Left lung (tissue), 10 donors: ENCODE results near the gene SH3RF1. TPM values are rescaled to one million over a fixed set of nuclear protein-coding genes. Genes with fewer than 3 reads are reported as not detected.
A peak's percentile ranks its signal among the peaks of the same experiment; 100 is the strongest.

Experiments
- ATAC-seq: fragments of 200-7000 bp; cut with Tn5 transposase; one replicate; pipeline ENCODE4 v1.9.1; 2020; ENCODE audit warnings: moderate library complexity
- DNase-seq, 4 donors: peaks; one replicate each; pipeline ENCODE4 v3.0.0-alpha.2; 2013 to 2020
- H3K27ac ChIP-seq, 2 donors: fragments of 200-600 bp; sonication (generic) in 1 of 2; one replicate each; pipeline versions ENCODE4 v1.5.0 to v1.8.0; 2020 to 2021
- H3K27me3 ChIP-seq, 2 donors: fragments of 200-600 bp; sonication (generic) in 1 of 2; one replicate each; pipeline versions ENCODE4 v1.5.0 to v1.8.0; 2020 to 2021
- H3K36me3 ChIP-seq, 2 donors: fragments of 200-600 bp; sonication (generic) in 1 of 2; one replicate each; pipeline versions ENCODE4 v1.5.0 to v1.8.0; 2020 to 2021
- H3K4me1 ChIP-seq, 2 donors: fragments of 200-600 bp; one replicate each; pipeline ENCODE4 v1.8.0; 2021
- H3K4me3 ChIP-seq, 2 donors: fragments of 200-600 bp; sonication (generic) in 1 of 2; one replicate each; pipeline versions ENCODE4 v1.5.0 to v1.8.0; 2020 to 2021; ENCODE audit warnings: mild to moderate bottlenecking in 1 of 2
- H3K9me3 ChIP-seq, 2 donors: fragments of 200-600 bp; sonication (generic) in 1 of 2; one replicate each; pipeline versions ENCODE4 v1.5.0 to v1.8.0; 2020 to 2021
- intact Hi-C, 2 donors: fragments of 100-400 bp; cut with DNase I; formaldehyde crosslinking; loops; one replicate each; pipeline versions ENCODE4 v1.11.2 to v1.14.2; 2022
- polyA plus RNA-seq, 6 donors: library from polyadenylated mRNA; unstranded; fragments of 120-200 nt; gene quantifications; one replicate each; pipeline ENCODE4 v1.2.1, GENCODE V29; 2013; ENCODE audit not compliant: insufficient read length in 6 of 6
- total RNA-seq, 2 donors: library from RNA; stranded (reverse); fragmentation: NEBNext Ultra II Directional; extraction: Animal tissue kit (Norgen Biotek cat#: 25700); gene quantifications; one replicate each; pipeline ENCODE4 v1.2.1, GENCODE V29; 2021
- TF ChIP-seq, protein P1 (sequence below), 2 donors: fragments of 200-600 bp; sonication (generic) in 1 of 2; IDR thresholded peaks; one replicate each; pipeline versions ENCODE4 v1.5.0 to v1.8.0; 2021; ENCODE audit warnings: antibody characterized with exemption in 2 of 2
- donor health status: DM: no; HTN: yes; CAD: no.
- donor health status: DM: no; HTN: no; CAD: no.

SH3RF1 gene
- total and polyA plus RNA-seq, 8 donors = 18.9 to 39.4 (median 20.8) TPM

DNA sequence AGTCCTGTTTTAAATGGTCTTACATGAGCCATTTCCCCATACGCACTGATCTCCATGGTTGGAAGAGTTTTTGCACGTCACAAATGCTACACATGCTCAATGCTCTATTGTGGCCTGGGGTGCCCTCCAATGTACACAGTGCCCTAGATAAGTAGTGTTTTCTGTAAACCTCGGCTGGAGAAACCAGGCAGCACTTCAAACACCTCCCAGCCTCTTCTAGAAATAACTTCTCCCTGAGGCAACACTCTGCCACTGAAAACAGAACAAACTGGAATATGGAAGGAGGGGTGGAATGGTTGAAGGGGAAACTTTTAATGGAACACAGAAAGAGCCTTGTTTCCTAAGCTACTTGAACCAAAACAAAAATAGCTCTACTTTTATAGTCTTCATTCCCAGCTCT lies 136.8 kb downstream of the SH3RF1 start:
- no peaks in the 10 kb centered on the region for H3K27me3 ChIP-seq
- TF ChIP-seq, protein P1, sequence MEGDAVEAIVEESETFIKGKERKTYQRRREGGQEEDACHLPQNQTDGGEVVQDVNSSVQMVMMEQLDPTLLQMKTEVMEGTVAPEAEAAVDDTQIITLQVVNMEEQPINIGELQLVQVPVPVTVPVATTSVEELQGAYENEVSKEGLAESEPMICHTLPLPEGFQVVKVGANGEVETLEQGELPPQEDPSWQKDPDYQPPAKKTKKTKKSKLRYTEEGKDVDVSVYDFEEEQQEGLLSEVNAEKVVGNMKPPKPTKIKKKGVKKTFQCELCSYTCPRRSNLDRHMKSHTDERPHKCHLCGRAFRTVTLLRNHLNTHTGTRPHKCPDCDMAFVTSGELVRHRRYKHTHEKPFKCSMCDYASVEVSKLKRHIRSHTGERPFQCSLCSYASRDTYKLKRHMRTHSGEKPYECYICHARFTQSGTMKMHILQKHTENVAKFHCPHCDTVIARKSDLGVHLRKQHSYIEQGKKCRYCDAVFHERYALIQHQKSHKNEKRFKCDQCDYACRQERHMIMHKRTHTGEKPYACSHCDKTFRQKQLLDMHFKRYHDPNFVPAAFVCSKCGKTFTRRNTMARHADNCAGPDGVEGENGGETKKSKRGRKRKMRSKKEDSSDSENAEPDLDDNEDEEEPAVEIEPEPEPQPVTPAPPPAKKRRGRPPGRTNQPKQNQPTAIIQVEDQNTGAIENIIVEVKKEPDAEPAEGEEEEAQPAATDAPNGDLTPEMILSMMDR (IDR thresholded peaks at IDR 0.05) = no peak
- peak; percentile 95 for ATAC-seq
- H3K27ac ChIP-seq = peak overlapping the region; percentile 38 to 67
- H3K9me3 ChIP-seq = no peaks in the 10 kb centered on the region
- H3K4me1 ChIP-seq = peaks cover 0 to 5% of the 10 kb centered on the region in 2 donors
- DNase-seq = peak in 3 of 4 donors; percentile 31 to 85 (median 74)
- H3K36me3 ChIP-seq = peaks cover 0 to 55% of the 10 kb centered on the region in 2 donors
- intact Hi-C loops = no loop called here
- H3K4me3 ChIP-seq = no peak overlapping the region

DNA sequence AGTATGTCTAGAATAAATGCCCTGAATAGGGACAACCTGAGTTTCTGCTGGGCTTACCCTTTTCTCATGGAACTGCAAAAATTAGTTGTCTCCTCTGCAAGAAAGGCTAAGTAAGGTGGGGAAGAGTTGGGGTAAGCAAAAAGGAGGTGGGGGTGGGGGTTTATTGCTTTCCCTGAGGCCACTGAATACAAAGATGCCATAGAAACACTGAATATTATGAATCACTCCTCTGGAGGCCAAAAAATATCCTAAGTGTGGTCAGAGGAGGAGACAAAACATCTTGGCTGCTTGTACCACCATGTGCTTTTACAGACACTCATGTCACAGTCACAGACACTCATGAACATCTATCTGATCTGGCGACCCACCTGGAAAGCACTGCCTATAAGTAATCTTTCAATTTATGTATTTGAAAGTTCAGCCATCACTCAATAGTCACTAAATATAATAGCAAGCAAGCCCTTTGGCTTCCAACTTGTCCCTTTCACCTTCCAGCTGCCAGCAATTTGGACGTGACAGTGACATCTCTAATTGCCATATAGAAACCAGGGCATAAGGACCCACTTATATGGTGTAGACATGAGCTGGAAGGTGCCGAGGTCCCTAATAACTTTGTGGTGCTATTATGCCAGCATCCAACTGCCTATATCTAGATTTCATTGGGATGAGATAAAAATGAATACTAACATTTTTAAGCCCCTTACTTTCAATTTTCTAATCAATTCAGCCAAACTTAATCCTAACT lies 138.0 kb downstream of the SH3RF1 start:
- H3K27me3 ChIP-seq = no peaks in the 10 kb centered on the region
- H3K27ac ChIP-seq = peak overlapping the region in 1 of 2 donors; percentile 67
- no peak for ATAC-seq
- H3K9me3 ChIP-seq = no peaks in the 10 kb centered on the region
- H3K36me3 ChIP-seq = peaks cover 0 to 66% of the 10 kb centered on the region in 2 donors
- TF ChIP-seq, protein P1 (IDR thresholded peaks at IDR 0.05) = no peak
- H3K4me3 ChIP-seq = no peak overlapping the region
- DNase-seq = no peak
- peaks cover 0 to 5% of the 10 kb centered on the region in 2 donors for H3K4me1 ChIP-seq
- intact Hi-C loops = no loop called here

DNA sequence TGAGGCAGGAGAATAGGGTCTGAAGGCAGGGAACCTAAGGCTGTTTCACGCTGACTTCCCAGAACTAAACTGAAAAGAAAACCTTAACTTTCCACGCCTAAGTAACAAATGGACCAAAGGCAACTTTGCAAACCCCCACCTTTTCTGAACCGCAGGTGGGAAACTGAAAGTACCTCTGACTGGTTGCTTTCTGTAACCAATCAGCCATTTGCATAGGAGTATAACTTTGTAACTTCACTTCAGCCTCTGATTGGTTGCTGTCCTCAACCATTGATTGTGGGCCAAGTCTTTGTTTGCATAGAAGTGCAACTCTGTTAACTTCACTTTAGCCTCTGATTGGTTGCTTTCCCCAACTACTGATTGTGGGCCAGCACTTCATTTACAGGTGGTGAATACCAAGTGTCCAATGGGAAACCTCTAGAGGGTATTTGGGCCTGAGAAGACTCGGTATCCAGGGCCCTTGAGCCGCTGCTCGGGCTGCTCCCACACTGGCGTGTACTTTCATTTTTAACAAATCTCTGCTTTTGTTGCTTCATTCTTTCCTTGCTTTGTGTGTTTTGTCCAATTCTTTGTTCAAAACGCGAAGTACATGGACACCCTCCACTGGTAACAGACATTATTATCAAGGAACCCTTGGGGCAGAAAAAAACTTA lies 139.1 kb downstream of the SH3RF1 start:
- Histone ChIP-seq H3K27me3 (no peaks in the 10 kb centered on the region), H3K27ac (no peak overlapping the region), H3K4me1 (no peaks in the 10 kb centered on the region), H3K36me3 (peaks cover 0 to 71% of the 10 kb centered on the region in 2 donors), H3K4me3 (no peak overlapping the region), H3K9me3 (no peaks in the 10 kb centered on the region)
- intact Hi-C loops = no loop called here
- DNase-seq (no peak), ATAC-seq (no peak)
- TF ChIP-seq, protein P1 (IDR thresholded peaks at IDR 0.05) = no peak

DNA sequence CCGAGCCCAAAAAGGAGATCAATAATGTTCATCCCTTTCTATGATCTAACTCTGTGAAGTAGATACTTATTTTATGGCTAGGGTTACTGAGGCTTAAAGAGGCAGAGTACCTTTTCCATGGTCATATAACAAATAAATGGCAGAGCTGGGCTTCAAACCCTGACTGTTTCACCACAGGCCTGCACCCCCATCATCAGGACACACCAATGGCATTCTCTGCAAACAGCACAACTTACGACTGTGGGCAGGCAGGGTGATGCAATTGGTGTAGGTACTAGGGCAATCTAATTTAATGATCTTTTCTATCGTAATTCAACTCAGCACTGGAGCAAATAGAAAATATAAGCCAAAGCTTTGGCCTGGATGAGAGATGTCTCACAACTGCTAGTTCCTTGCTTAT lies 141.9 kb downstream of the SH3RF1 start:
- no peak overlapping the region for H3K27ac ChIP-seq
- peaks cover 0 to 52% of the 10 kb centered on the region in 2 donors for H3K36me3 ChIP-seq
- DNase-seq (no peak), ATAC-seq (no peak)
- intact Hi-C loops = no loop called here
- no peaks in the 10 kb centered on the region for H3K4me1 ChIP-seq
- no peak overlapping the region for H3K4me3 ChIP-seq
- TF ChIP-seq, protein P1 (IDR thresholded peaks at IDR 0.05) = no peak
- no peaks in the 10 kb centered on the region for H3K9me3 ChIP-seq
- H3K27me3 ChIP-seq = no peaks in the 10 kb centered on the region

DNA sequence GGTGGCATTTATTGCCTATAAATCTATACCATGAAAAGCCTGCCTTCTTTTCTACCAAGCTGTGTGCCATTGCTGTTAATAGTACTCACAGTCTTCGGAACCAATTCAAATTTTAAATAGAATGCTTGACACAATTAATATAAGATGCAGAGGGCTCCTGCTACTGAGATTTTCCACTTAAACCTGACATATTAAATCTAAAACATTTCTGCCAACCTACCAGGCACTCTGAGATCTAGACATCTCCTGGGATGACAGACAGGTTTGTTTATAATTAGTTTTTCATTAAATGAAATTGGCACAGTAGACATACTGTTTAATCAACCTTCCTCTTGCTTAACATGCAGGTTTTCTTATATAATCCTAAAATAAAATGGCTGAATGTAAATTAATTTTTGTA lies 143.4 kb downstream of the SH3RF1 start:
- Histone ChIP-seq H3K36me3 (peaks cover 0 to 38% of the 10 kb centered on the region in 2 donors), H3K27ac (no peak overlapping the region), H3K4me3 (no peak overlapping the region), H3K4me1 (no peaks in the 10 kb centered on the region), H3K9me3 (no peaks in the 10 kb centered on the region), H3K27me3 (no peaks in the 10 kb centered on the region)
- DNase-seq (no peak), ATAC-seq (no peak)
- intact Hi-C loops = no loop called here
- TF ChIP-seq, protein P1 (IDR thresholded peaks at IDR 0.05) = no peak
